ENCODE measurements around the gene RAPGEF4. TPM values are rescaled to one million over a fixed set of nuclear protein-coding genes. Genes with fewer than 3 reads are reported as not detected.

Gene RAPGEF4
- total and polyA plus RNA-seq, 2 of the 13 experiments (the other 11 are each of a cell fraction or from before 2014, with no cell fraction given), result 0.78 to 0.91 TPM

DNA sequence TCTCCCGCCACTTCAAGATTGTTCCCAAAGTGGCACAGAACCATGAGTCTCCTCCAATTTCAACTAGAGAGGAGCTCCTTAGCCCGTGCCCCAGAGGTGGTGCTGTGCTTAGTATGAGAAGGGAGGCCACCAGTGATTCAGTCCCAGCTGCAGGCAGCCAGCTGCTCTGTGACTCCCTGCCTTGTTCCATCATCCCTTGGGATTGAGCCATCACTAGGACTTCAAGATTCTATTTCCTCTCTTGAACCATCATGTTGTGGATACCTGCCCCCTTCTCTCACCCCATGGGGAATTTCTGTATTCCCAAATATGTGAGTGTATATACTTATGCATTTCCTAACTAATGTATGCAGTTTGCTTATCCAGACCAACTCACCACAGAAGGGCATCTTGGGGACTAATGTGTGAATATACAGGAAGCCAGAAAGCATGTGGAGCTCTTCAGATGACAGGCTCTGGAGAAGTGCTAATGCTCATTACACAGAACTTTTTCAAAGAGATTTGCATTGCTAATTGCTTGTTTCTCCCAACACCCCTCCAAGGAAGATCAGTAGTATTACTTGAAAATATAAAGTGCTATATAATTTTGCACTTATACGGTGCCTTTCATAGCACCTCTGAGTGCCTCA lies 229.0 kb downstream of the RAPGEF4 start:
- H3K27me3 ChIP-seq (ENCODE audit: control insufficient read depth in 1 of 2, insufficient read depth in 2 of 2, low read length in 2 of 2), result peaks cover 0 to 2% of the 10 kb centered on the region in 2 experiments; a peak in 1 of 5 replicates
- no peaks in the 10 kb centered on the region for H3K36me3 ChIP-seq (replicated peaks in 1 of 2; ENCODE audit: control insufficient read depth in 1 of 2, insufficient read depth in 2 of 2, low read length in 2 of 2)
- H3K4me2 ChIP-seq (ENCODE audit: low read depth, low read length), result no peak overlapping the region
- H3K79me2 ChIP-seq (ENCODE audit: insufficient read depth, low read length), result no peaks in the 10 kb centered on the region
- peaks cover 26% of the 10 kb centered on the region for H3K4me1 ChIP-seq (ENCODE audit: insufficient read depth, low read length)
- 46% methylated on average over 3 of the region's 3 CpGs for WGBS (ENCODE audit: low lambda C conversion rate)
- H3K9me3 ChIP-seq (ENCODE audit: low read length), result no peaks in the 10 kb centered on the region
- BruUV-seq (replicated peaks), result no TSS peak
- ChIA-PET POLR2A (no interaction called here), CTCF (ENCODE audit: low intra/inter-chr PET ratio, low total read pairs) (no interaction called here)
- no peaks in the 10 kb centered on the region for H4K20me1 ChIP-seq (ENCODE audit: insufficient read depth, low read length)
- ATAC-seq (no peak), DNase-seq (ENCODE audit: low spot score) (no peak), FAIRE-seq (no peak)
- in situ Hi-C loops (cut with HindIII; ENCODE audit: extremely low pct_ligation_motif_present, low pct_unique_long_range_greater_than_20kb) (no loop called here), intact Hi-C loops (cut with micrococcal nuclease; ENCODE audit: unreplicated experiment) (no loop called here)
- no peak overlapping the region for H3K27ac ChIP-seq (ENCODE audit: extremely low read length, insufficient read depth, low read length)
- H3K4me3 ChIP-seq (replicated peaks in 1 of 3; ENCODE audit: insufficient read depth in 1 of 3, low read depth in 2 of 3, low read length in 3 of 3), result no peak overlapping the region
- TF ChIP-seq DDIT3 (CRISPR knock-in tag; IDR thresholded peaks at IDR 0.05), result no peak
- H2AFZ ChIP-seq (ENCODE audit: low read length), result no peak overlapping the region
- no peak overlapping the region for H3K9ac ChIP-seq (ENCODE audit: insufficient read depth, low read depth, low read length)

DNA sequence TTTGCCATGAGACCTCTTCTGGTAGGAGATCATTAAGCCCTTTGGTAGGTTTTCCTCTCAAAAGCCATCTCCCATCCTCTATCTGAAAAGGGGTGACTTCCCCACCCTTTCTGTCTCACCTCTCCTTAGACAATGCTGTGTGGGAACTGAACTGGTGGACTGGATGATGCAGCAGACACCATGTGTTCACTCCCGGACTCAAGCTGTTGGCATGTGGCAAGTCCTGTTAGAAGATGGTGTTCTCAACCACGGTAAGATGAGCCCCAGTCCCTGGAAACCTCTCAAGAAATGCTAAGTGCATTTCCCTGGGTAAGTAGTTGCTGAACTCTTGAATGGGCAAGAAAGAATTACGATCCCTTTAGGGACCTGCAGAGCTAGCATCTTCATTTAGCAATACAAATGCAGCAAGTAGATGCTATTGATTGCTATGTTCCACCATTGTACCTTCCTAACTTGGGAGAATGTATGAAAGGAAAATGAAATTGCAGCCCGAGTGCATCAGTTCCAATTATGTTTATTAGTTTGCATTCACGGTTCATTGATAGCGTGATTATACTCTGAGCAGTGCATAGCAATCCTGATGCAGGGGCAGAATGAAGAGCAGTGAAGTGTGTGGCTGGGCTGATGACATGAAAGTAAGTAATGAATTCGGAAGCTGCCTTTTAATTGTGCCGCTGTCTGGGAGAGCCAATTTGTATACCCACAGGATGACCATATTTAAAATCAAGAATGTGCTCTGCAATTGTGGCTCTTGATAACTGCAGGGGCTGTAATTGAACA lies 230.0 kb downstream of the RAPGEF4 start:
- TF ChIP-seq SMAD1 (CRISPR knock-in tag; IDR thresholded peaks at IDR 0.05; ENCODE audit: borderline replicate concordance, low read depth) (no peak), MNT (IDR thresholded peaks at IDR 0.05) (peak; percentile 90), ZFP36L2 (CRISPR knock-in tag; IDR thresholded peaks at IDR 0.05) (no peak), ZNF549 (CRISPR knock-in tag; IDR thresholded peaks at IDR 0.05) (no peak), SNAPC2 (CRISPR knock-in tag; IDR thresholded peaks at IDR 0.05) (no peak)
- TF ChIP-seq, protein P1, sequence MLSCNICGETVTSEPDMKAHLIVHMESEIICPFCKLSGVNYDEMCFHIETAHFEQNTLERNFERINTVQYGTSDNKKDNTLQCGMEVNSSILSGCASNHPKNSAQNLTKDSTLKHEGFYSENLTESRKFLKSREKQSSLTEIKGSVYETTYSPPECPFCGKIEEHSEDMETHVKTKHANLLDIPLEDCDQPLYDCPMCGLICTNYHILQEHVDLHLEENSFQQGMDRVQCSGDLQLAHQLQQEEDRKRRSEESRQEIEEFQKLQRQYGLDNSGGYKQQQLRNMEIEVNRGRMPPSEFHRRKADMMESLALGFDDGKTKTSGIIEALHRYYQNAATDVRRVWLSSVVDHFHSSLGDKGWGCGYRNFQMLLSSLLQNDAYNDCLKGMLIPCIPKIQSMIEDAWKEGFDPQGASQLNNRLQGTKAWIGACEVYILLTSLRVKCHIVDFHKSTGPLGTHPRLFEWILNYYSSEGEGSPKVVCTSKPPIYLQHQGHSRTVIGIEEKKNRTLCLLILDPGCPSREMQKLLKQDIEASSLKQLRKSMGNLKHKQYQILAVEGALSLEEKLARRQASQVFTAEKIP (CRISPR knock-in tag; IDR thresholded peaks at IDR 0.05; ENCODE audit: borderline replicate concordance), result no peak
- intact Hi-C loops (cut with micrococcal nuclease; ENCODE audit: unreplicated experiment), result no loop called here

More for the DNA sequence above, 230.0 kb downstream of the RAPGEF4 start:
- no TSS peak for BruUV-seq (replicated peaks)
- Histone ChIP-seq H3K79me2 (ENCODE audit: insufficient read depth, low read length) (no peaks in the 10 kb centered on the region), H3K9me3 (ENCODE audit: low read length) (no peaks in the 10 kb centered on the region), H4K20me1 (ENCODE audit: insufficient read depth, low read length) (no peaks in the 10 kb centered on the region), H3K36me3 (replicated peaks in 1 of 2; ENCODE audit: control insufficient read depth in 1 of 2, insufficient read depth in 2 of 2, low read length in 2 of 2) (no peaks in the 10 kb centered on the region), H3K4me1 (ENCODE audit: insufficient read depth, low read length) (peaks cover 26% of the 10 kb centered on the region), H3K4me2 (ENCODE audit: low read depth, low read length) (no peak overlapping the region), H2AFZ (ENCODE audit: low read length) (no peak overlapping the region), H3K4me3 (replicated peaks in 1 of 3; ENCODE audit: insufficient read depth in 1 of 3, low read depth in 2 of 3, low read length in 3 of 3) (no peak overlapping the region), H3K27me3 (ENCODE audit: control insufficient read depth in 1 of 2, insufficient read depth in 2 of 2, low read length in 2 of 2) (peaks cover 0 to 2% of the 10 kb centered on the region in 2 experiments; a peak in 1 of 5 replicates), H3K9ac (ENCODE audit: insufficient read depth, low read depth, low read length) (no peak overlapping the region), H3K27ac (ENCODE audit: extremely low read length, insufficient read depth, low read length) (no peak overlapping the region)
- in situ Hi-C loops (cut with HindIII; ENCODE audit: extremely low pct_ligation_motif_present, low pct_unique_long_range_greater_than_20kb), result no loop called here
- ChIA-PET CTCF (ENCODE audit: low intra/inter-chr PET ratio, low total read pairs) (no interaction called here), POLR2A (no interaction called here)
- ATAC-seq (no peak), FAIRE-seq (no peak), DNase-seq (ENCODE audit: low spot score) (no peak)
- WGBS (ENCODE audit: low lambda C conversion rate), result 61% methylated on average over 8 of the region's 8 CpGs

All from HepG2 (cell line).